Karpas-422 (cell line): Measurements from ENCODE around the gene MAD1L1. TPM values are rescaled to one million over a fixed set of nuclear protein-coding genes. Genes with fewer than 3 reads are reported as not detected.
A peak's percentile ranks its signal among the peaks of the same experiment; 100 is the strongest.

Experiments used
- DNase-seq: peaks from one replicate; pipeline ENCODE4 v3.0.0-alpha.2; 2015
- H2AFZ ChIP-seq: fragments of 200-600 bp; sonication (generic); 2 replicates; pipeline ENCODE4 v1.6.1; 2014; ENCODE audit warnings: antibody characterized with exemption, low read length, mixed read lengths
- H3K27ac ChIP-seq: fragments of 200-600 bp; sonication (generic); 2 replicates; pipeline ENCODE4 v1.5.1; 2014; ENCODE audit warnings: mild to moderate bottlenecking, low read length, moderate library complexity
- H3K27me3 ChIP-seq: fragments of 200-600 bp; sonication (generic); 2 replicates; pipeline ENCODE4 v1.6.1; 2014; ENCODE audit warnings: low read length, mixed read lengths
- H3K36me3 ChIP-seq: fragments of 200-600 bp; sonication (generic); 2 replicates; pipeline ENCODE4 v1.6.1; 2014; ENCODE audit warnings: low read length, mixed read lengths; ENCODE audit not compliant: insufficient read depth
- H3K4me1 ChIP-seq: fragments of 200-600 bp; sonication (generic); 2 replicates; pipeline ENCODE4 v1.6.1; 2014; ENCODE audit warnings: mild to moderate bottlenecking, low read length, mixed read lengths
- H3K4me2 ChIP-seq: fragments of 200-600 bp; sonication (generic); 2 replicates; pipeline ENCODE4 v1.6.1; 2014; ENCODE audit warnings: low read length, low read depth, mild to moderate bottlenecking; ENCODE audit not compliant: poor library complexity, severe bottlenecking
- H3K4me3 ChIP-seq: fragments of 200-600 bp; sonication (generic); 2 replicates; pipeline ENCODE4 v1.5.1; 2014; ENCODE audit warnings: mild to moderate bottlenecking, antibody characterized with exemption, low read length, mixed read lengths
- H3K79me2 ChIP-seq: fragments of 200-600 bp; sonication (generic); 2 replicates; pipeline ENCODE4 v1.6.1; 2014; ENCODE audit warnings: mild to moderate bottlenecking, low read length, mixed read lengths
- H3K9ac ChIP-seq: fragments of 200-600 bp; sonication (generic); 2 replicates; pipeline ENCODE4 v1.6.0; 2014; ENCODE audit warnings: low read length
- H3K9me2 ChIP-seq: fragments of 200-600 bp; sonication (generic), shearing (Covaris generic); replicated peaks from 2 replicates; pipeline ENCODE4 v1.6.0; 2014; ENCODE audit warnings: mild to moderate bottlenecking, low read length, moderate library complexity; ENCODE audit not compliant: insufficient read depth
- H3K9me3 ChIP-seq: fragments of 300-700, 200-600 bp; sonication (generic); 2 replicates; pipeline ENCODE4 v1.6.1; 2014; ENCODE audit warnings: low read length, mixed read lengths
- H4K20me1 ChIP-seq: fragments of 200-600 bp; sonication (generic); 2 replicates; pipeline ENCODE4 v1.6.1; 2014; ENCODE audit warnings: mild to moderate bottlenecking, antibody characterized with exemption, low read length, low read depth; ENCODE audit not compliant: insufficient read depth
- total RNA-seq: library from RNA; depleted of rRNA; stranded (reverse); fragments of >200 nt; shearing (Covaris generic); gene quantifications from 2 replicates; pipeline ENCODE4 v1.2.3, GENCODE V29; 2014; ENCODE audit warnings: low replicate concordance

The MAD1L1 gene
- total RNA-seq, 1 experiment from 2014 or later, result 38.6 TPM

GRCh38 chr7:2171855-2172254, 60.9 kb downstream of the MAD1L1 start:
- Histone ChIP-seq H2AFZ (no peak overlapping the region), H3K4me1 (peaks cover under 1% of the 10 kb centered on the region), H3K9me2 (no peaks in the 10 kb centered on the region), H3K27me3 (no peaks in the 10 kb centered on the region), H3K4me2 (no peak overlapping the region), H3K27ac (no peak overlapping the region), H3K36me3 (no peaks in the 10 kb centered on the region), H4K20me1 (no peaks in the 10 kb centered on the region), H3K79me2 (no peaks in the 10 kb centered on the region), H3K4me3 (no peak overlapping the region), H3K9me3 (no peaks in the 10 kb centered on the region), H3K9ac (no peak overlapping the region)
- no peak for DNase-seq

DNA sequence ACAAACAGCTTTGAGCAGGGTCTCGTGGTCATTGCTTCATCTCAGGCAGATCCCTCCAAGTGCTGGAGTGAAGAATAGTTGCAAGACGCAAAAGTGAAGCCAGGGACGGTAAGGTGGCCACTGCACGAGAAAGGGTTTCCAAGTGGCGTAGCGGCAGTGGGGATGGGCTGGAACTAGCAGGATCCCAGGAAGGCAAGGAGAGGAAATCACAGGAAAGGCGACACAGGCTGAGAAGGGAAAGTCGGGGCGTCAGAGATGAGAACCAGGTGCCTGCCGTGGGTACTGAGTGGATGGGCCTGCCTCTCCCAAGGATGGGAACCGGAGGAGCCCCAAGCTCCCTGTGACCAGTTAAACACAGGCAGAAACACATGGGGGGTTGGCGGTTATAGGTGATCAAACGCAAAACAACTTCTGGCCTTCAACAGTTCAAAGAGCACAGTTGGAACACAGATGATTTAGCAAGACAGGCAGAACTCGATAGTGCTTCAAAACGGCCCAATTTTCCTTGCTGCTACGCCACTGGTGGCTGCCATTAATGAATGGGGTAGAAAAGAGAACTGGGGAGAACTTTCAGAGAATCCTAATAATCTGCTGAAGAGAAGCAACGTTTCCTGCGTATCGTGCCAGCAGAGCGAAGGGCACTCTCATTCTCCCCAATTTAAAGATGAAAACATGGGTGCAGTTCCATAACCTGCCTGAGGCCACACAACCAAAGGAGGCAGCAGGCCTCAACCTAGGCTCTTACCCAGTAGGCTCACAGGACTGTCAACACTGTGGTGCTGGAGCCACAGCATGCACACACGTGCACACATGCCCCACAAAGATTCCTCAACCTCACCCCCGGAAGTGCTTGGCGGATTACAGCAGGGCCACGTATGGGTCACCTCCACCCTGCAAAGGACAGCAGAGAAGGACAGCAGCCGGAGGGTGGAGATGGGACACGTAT, 61.9 kb downstream of the MAD1L1 start:
- DNase-seq, result no peak
- H2AFZ ChIP-seq, result no peak overlapping the region
- H3K4me3 ChIP-seq, result no peak overlapping the region
- no peak overlapping the region for H3K9ac ChIP-seq
- H3K27ac ChIP-seq, result no peak overlapping the region
- H3K4me1 ChIP-seq, result peaks cover 10% of the 10 kb centered on the region
- H4K20me1 ChIP-seq, result no peaks in the 10 kb centered on the region
- H3K9me2 ChIP-seq, result no peaks in the 10 kb centered on the region
- no peaks in the 10 kb centered on the region for H3K36me3 ChIP-seq
- no peaks in the 10 kb centered on the region; the same call in 1 of the 2 replicates for H3K79me2 ChIP-seq
- no peaks in the 10 kb centered on the region for H3K9me3 ChIP-seq
- H3K4me2 ChIP-seq, result no peak overlapping the region
- H3K27me3 ChIP-seq, result no peaks in the 10 kb centered on the region

- Histone ChIP-seq H3K9me2 (no peaks in the 10 kb centered on the region), H3K27ac (no peak overlapping the region), H3K9ac (no peak overlapping the region), H3K36me3 (no peaks in the 10 kb centered on the region), H3K4me1 (peaks cover 14% of the 10 kb centered on the region), H2AFZ (no peak overlapping the region), H4K20me1 (no peaks in the 10 kb centered on the region), H3K4me2 (no peak overlapping the region), H3K27me3 (no peaks in the 10 kb centered on the region), H3K4me3 (no peak overlapping the region), H3K79me2 (peaks cover 7% of the 10 kb centered on the region; the same call in 1 of the 2 replicates), H3K9me3 (no peaks in the 10 kb centered on the region)
- no peak for DNase-seq
Measured at GRCh38 chr7:2169923-2170575, 62.7 kb downstream of the MAD1L1 start.

GRCh38 chr7:2168615-2169311, 64.0 kb downstream of the MAD1L1 start:
- peaks cover 7% of the 10 kb centered on the region; the same call in 1 of the 2 replicates for H3K79me2 ChIP-seq
- no peak overlapping the region for H3K4me3 ChIP-seq
- no peak overlapping the region for H2AFZ ChIP-seq
- no peaks in the 10 kb centered on the region for H3K36me3 ChIP-seq
- no peaks in the 10 kb centered on the region for H4K20me1 ChIP-seq
- H3K9me2 ChIP-seq, result no peaks in the 10 kb centered on the region
- no peak overlapping the region for H3K4me2 ChIP-seq
- H3K27me3 ChIP-seq, result no peaks in the 10 kb centered on the region
- H3K27ac ChIP-seq, result no peak overlapping the region
- DNase-seq, result no peak
- H3K4me1 ChIP-seq, result peaks cover 14% of the 10 kb centered on the region
- no peaks in the 10 kb centered on the region for H3K9me3 ChIP-seq
- H3K9ac ChIP-seq, result no peak overlapping the region

- H3K36me3 ChIP-seq, result no peaks in the 10 kb centered on the region
- no peak overlapping the region for H2AFZ ChIP-seq
- H3K27me3 ChIP-seq, result no peaks in the 10 kb centered on the region
- peak overlapping the region; percentile 43 for H3K4me2 ChIP-seq
- DNase-seq, result no peak
- H3K9me2 ChIP-seq, result no peaks in the 10 kb centered on the region
- no peak overlapping the region for H3K9ac ChIP-seq
- no peaks in the 10 kb centered on the region for H3K9me3 ChIP-seq
- no peaks in the 10 kb centered on the region for H4K20me1 ChIP-seq
- H3K4me1 ChIP-seq, result peaks cover 14% of the 10 kb centered on the region
- H3K4me3 ChIP-seq, result no peak overlapping the region
- peak overlapping the region; percentile 52; the same call in 1 of the 2 replicates for H3K27ac ChIP-seq
- peaks cover 7% of the 10 kb centered on the region; the same call in 1 of the 2 replicates for H3K79me2 ChIP-seq
Measured at GRCh38 chr7:2166625-2167280, 66.0 kb downstream of the MAD1L1 start.

DNA sequence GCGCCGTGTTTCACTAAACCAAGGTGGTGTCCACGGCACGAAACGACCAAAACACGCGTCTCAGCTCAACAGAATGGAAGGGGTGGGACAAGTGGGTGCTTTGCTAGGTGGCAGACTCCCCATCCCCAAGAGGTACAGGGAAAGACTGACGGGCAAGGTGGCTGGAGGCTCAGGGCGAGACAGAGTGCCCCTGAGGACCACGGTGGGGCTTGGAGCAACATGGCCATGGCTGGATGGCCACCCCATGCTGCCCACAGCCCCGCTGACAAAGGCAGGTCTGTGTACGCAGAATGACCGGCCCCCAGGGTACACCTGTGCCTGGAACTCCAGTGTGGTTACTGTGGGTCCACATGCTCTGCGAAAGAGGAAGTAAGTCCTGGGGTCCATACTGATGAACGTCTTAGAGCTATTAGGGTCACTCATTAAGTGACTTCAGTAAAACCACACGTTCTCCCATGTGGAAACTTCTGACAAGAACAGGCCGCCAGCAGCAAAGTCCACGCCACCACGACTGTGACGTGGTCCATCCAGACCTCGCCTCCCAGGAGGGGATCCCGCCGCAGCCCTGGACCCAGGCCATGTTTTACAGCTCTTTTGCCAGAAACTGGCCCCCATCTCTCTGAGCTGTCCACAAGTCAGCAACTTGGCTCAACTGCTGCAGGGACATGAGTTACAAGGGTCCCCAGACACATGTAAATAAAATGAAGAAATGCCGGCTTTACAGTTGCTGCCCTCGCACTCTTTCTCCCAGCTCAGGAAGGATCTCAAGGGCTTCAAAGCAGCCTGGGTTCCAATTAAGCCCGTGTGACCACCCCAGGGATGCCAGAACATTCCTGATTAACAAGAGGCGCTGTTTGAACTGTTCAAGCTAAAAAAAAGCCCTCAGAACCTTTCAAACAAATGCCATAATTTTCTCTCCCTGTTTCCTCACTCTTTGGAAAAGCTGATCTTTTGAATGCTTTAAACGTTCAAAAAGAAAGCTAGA, 66.8 kb downstream of the MAD1L1 start:
- peak; percentile 71 for DNase-seq

DNA sequence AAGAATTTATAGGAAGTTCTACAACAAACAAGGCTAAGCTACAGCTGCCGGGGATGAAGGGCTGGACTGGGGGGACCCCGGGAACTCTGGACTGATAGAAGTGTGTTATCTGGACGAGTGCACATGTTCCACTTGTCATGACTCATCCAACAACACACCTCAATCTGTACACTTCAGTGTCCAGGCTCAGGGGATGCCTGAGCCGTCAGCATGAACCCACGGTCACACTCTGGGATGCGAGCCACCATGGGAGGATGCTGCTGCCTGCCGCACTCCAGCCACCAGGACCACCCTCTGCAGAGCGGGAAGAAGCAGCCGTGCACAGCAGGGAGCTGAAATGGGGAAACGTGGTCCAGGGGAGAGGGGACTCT, 67.5 kb downstream of the MAD1L1 start:
- Histone ChIP-seq H3K4me1 (peaks cover 19% of the 10 kb centered on the region), H3K9me3 (no peaks in the 10 kb centered on the region), H4K20me1 (no peaks in the 10 kb centered on the region), H3K36me3 (no peaks in the 10 kb centered on the region), H3K4me2 (no peak overlapping the region), H2AFZ (no peak overlapping the region), H3K27me3 (no peaks in the 10 kb centered on the region), H3K9me2 (no peaks in the 10 kb centered on the region), H3K79me2 (peaks cover 7% of the 10 kb centered on the region; the same call in 1 of the 2 replicates), H3K4me3 (no peak overlapping the region), H3K27ac (no peak overlapping the region), H3K9ac (no peak overlapping the region)
- no peak for DNase-seq

More for the DNA sequence above, 66.8 kb downstream of the MAD1L1 start:
- H3K4me1 ChIP-seq, result peaks cover 17% of the 10 kb centered on the region
- H4K20me1 ChIP-seq, result no peaks in the 10 kb centered on the region
- no peaks in the 10 kb centered on the region for H3K36me3 ChIP-seq
- H3K79me2 ChIP-seq, result peaks cover 7% of the 10 kb centered on the region; the same call in 1 of the 2 replicates
- H3K9me2 ChIP-seq, result no peaks in the 10 kb centered on the region
- no peaks in the 10 kb centered on the region for H3K27me3 ChIP-seq
- peak overlapping the region; percentile 43 for H3K4me2 ChIP-seq
- H3K4me3 ChIP-seq, result no peak overlapping the region
- H2AFZ ChIP-seq, result no peak overlapping the region
- peak overlapping the region; percentile 40 for H3K9ac ChIP-seq
- peak overlapping the region; percentile 52 for H3K27ac ChIP-seq
- no peaks in the 10 kb centered on the region for H3K9me3 ChIP-seq
